Measurements from ENCODE around the gene PRSS33. TPM values are rescaled to one million over a fixed set of nuclear protein-coding genes. Genes with fewer than 3 reads are reported as not detected.

The PRSS33 gene
- total RNA-seq, 1 donor from 2014 or later = not detected

DNA sequence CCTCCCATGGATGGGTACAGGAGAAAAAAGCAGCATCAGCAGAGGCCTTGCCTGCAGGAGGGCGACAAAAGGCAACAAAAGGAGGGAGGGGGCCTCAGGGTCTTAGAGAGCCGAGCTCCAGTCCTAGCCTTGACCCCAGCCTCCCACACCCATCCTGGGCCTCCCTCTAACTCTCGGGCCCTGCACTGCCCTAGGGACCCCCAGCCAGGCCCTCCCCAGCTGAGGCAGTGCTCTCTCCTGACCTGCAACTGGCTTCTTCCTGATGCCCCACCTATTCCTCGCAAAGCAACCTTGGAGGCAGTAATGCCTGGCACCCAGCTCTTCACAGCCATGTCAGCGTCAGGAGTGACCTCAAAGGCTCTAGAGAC is 50.1 kb downstream of the PRSS33 start:
- Histone ChIP-seq H3K9ac (ENCODE audit: low read depth in 1 of 3, low read length in 3 of 3) (no peak overlapping the region), H3K9me3 (ENCODE audit: control insufficient read depth in 3 of 3, low read length in 3 of 3) (no peaks in the 10 kb centered on the region), H3K27me3 (ENCODE audit: control insufficient read depth in 3 of 3, insufficient read depth in 3 of 3, low read length in 3 of 3) (peaks cover 23 to 26% (median 24%) of the 10 kb centered on the region in 3 donors), H3K4me3 (ENCODE audit: low read length in 3 of 3) (no peak overlapping the region), H3K4me1 (ENCODE audit: control insufficient read depth in 3 of 3, insufficient read depth in 3 of 3, low read length in 3 of 3) (no peaks in the 10 kb centered on the region), H3K27ac (ENCODE audit: low read depth, low read length) (no peak overlapping the region), H3K36me3 (ENCODE audit: control insufficient read depth in 3 of 3, insufficient read depth in 3 of 3, low read length in 3 of 3) (no peaks in the 10 kb centered on the region)

DNA sequence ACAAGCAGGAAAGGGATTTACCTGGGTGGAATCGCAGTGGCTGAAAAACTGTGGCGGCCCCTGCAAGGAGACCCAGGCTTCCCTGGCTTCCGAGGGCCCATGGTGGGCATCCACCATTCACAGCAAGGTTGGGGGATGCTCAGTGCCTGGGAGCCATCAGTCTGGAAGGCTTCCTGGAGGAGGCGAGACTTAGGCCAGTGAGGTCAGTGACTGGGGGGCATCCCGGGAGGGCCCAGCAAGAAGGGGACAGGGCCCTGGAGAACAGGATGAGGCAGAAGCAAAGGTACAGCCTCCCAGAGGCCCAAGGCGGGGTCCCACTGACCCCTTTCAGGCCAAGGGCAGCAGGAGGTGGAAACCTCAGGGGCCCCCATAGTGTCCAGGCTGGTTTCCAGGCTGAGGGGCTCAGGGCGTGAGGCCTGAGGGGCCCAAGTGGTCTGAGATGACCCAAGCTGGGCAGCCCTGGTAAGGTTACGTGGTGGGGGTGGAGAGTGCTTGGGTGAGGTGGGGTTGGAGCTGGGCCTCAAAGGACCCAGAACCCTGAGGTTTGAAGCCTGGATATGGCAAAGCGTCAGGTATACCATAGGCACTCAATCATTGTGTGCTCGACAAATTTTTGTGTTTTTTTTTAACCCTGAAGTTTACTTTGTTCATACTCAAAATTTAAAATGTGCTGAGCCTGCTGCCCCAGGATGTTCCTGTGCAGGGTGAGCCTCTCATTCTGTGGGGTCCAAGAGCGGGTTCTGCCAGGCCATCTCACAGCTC is 50.7 kb downstream of the PRSS33 start:
- Histone ChIP-seq H3K9me3 (ENCODE audit: control insufficient read depth in 3 of 3, low read length in 3 of 3) (no peaks in the 10 kb centered on the region), H3K27me3 (ENCODE audit: control insufficient read depth in 3 of 3, insufficient read depth in 3 of 3, low read length in 3 of 3) (peaks cover 23 to 26% (median 24%) of the 10 kb centered on the region in 3 donors), H3K27ac (ENCODE audit: low read depth, low read length) (no peak overlapping the region), H3K4me1 (ENCODE audit: control insufficient read depth in 3 of 3, insufficient read depth in 3 of 3, low read length in 3 of 3) (no peaks in the 10 kb centered on the region), H3K4me3 (ENCODE audit: low read length in 3 of 3) (no peak overlapping the region), H3K36me3 (ENCODE audit: control insufficient read depth in 3 of 3, insufficient read depth in 3 of 3, low read length in 3 of 3) (no peaks in the 10 kb centered on the region), H3K9ac (ENCODE audit: low read depth in 1 of 3, low read length in 3 of 3) (no peak overlapping the region)

DNA sequence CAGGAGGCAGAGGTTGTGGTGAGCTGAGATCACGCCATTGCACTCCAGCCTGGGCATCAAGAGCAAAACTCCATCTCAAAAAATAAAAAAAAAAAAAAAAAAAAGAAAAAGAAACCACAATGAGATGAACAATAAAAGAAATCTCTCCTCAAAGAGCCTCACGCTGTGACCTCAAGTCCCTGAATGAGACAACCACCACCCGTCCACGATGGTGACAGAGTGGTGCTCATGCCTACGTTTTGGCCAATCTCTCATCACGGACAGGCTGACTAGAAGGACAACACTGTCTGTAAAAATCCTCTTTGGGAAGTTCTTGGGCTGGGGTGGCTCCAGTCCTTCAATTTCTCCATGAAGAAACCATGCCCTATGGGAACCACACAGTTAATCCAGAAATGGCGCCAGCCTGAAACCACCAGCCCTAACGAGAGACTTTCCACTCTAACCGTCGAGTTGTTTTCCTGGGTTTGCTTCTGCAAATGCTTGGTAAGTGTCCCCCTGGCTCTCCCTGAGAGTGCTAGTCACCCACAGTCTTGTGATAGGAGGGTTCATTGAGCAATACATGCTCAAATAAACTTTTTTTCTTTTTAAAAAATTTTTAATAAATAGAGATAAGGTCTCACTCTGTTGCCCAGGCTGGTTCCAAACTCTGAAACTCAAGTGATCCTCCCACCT is 52.4 kb downstream of the PRSS33 start:
- Histone ChIP-seq H3K27me3 (ENCODE audit: control insufficient read depth in 3 of 3, insufficient read depth in 3 of 3, low read length in 3 of 3) (peaks cover 16 to 29% (median 24%) of the 10 kb centered on the region in 3 donors), H3K27ac (ENCODE audit: low read depth, low read length) (no peak overlapping the region), H3K4me3 (ENCODE audit: low read length in 3 of 3) (no peak overlapping the region)

More for the DNA sequence above, 52.4 kb downstream of the PRSS33 start:
- Histone ChIP-seq H3K9ac (ENCODE audit: low read depth in 1 of 3, low read length in 3 of 3) (no peak overlapping the region), H3K4me1 (ENCODE audit: control insufficient read depth in 3 of 3, insufficient read depth in 3 of 3, low read length in 3 of 3) (no peaks in the 10 kb centered on the region), H3K9me3 (ENCODE audit: control insufficient read depth in 3 of 3, low read length in 3 of 3) (no peaks in the 10 kb centered on the region), H3K36me3 (ENCODE audit: control insufficient read depth in 3 of 3, insufficient read depth in 3 of 3, low read length in 3 of 3) (no peaks in the 10 kb centered on the region)

Small RNAs within 50 kb of the gene (small RNA-seq; reads per million reads assigned to genes)
- 0.09 reads per million for gene SNORA3C

Other genes starting within 250 kb of the PRSS33 start
- gene PDPK1, start 249.5 kb downstream of the PRSS33 start, total RNA-seq = 18.3 TPM
- 13.6 TPM for gene KCTD5, start 105.0 kb downstream of the PRSS33 start, total RNA-seq
- gene PRSS27, start 67.3 kb downstream of the PRSS33 start, total RNA-seq = not detected
- gene SRRM2, start 34.9 kb downstream of the PRSS33 start, total RNA-seq = 70.5 TPM
- gene ELOB, start 10.3 kb downstream of the PRSS33 start, total RNA-seq = 178 TPM
- not detected for gene PRSS41, start 10.9 kb upstream of the PRSS33 start, total RNA-seq
- not detected for gene PRSS21, start 29.7 kb upstream of the PRSS33 start, total RNA-seq
- 0.52 TPM for gene ZG16B, start 42.7 kb upstream of the PRSS33 start, total RNA-seq
- not detected for gene PRSS22, start 70.6 kb upstream of the PRSS33 start, total RNA-seq
- 10.4 TPM for gene FLYWCH2, start 95.7 kb upstream of the PRSS33 start, total RNA-seq
- gene FLYWCH1, start 124.4 kb upstream of the PRSS33 start, total RNA-seq = 11.0 TPM
- gene KREMEN2, start 176.7 kb upstream of the PRSS33 start, total RNA-seq = 1.6 TPM
- gene PAQR4, start 181.8 kb upstream of the PRSS33 start, total RNA-seq = 2.1 TPM
- 2.1 TPM for gene PKMYT1, start 192.9 kb upstream of the PRSS33 start, total RNA-seq
- gene CLDN9, start 225.4 kb upstream of the PRSS33 start, total RNA-seq = not detected
- gene CLDN6, start 230.6 kb upstream of the PRSS33 start, total RNA-seq = not detected
- 28.7 TPM for gene TNFRSF12A, start 232.8 kb upstream of the PRSS33 start, total RNA-seq
- gene HCFC1R1, start 236.4 kb upstream of the PRSS33 start, total RNA-seq = 14.1 TPM
- gene THOC6, start 236.5 kb upstream of the PRSS33 start, total RNA-seq = 15.7 TPM
- gene BICDL2, start 249.4 kb upstream of the PRSS33 start, total RNA-seq = not detected

Measured in skeletal muscle tissue (tissue), 5 donors.